Middle frontal gyrus (tissue), 1 donor: ENCODE data around the gene CTSZ.
"Not testable (repeated sequence)": the region's sequence is repeated elsewhere in the genome, so short reads cannot be mapped to it uniquely, and the experiment has no call there.

Experiments used
- DNase-seq: peaks from one replicate; pipeline ENCODE4 v3.0.0-alpha.2; 2015; ENCODE audit warnings: low spot score; ENCODE audit errors: extremely low spot score

Gene CTSZ

DNA sequence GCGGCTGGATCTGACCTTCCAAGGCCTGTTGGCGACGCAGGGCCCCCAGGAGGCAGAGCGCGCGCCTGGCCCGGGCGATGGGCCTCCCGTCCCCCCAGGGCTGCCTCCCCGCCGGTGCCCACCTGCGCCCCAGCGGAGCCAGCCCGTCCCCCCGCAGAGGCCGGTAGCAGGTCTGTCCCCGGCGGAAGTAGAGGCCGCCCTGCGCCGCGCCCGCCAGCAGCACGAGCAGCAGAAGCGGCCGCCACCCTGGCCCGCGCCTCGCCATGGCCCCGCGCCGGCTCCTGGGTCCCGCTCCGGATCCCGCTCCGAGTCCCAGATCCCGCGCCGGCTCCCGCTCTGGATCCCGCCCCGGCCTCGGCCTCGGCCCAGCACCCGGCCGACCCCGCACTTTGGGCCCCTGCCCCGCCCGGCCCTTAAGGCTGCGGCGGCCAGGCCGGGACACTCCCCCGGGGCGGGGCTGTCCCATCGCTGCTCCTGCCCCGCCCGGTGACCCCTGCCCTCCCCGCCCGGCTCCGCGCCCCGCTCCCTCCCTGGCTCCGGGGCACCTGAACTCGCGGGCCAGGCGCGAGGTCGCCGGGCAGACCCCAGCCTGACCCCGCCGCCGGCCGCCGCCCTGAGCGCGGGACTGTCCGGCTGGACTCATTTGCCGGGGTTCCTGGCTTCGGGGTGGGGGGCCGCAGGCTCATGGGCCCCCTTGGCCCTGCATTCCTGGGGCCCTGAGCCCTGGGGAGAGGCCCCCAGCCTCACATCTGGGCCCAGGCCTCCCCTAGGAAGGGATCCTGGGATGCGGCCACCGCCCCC is at the start of gene CTSZ:
CTSZ (minus strand) TSS at position 391 of the 801 bp plus-strand sequence; CDS start at position 265, 126 bp downstream.
- no peak for DNase-seq

DNA sequence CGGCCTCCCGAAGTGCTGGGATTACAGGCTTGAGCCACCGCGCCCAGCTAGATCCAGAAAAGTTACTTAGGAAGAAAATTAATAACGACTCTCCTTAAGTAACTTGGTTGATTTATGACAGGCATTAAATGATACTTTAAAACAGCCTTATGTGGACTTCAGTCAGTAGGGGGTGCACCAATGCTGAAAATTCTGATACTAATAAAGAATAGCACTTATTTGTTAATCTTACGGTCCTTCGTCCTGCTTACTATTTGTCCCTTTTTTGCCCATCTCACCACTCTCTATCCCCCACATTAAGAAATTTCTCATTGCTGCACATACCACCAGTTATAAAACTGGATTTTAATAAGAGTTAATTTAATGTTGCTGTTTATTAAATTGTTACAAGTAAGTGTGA is 48.2 kb upstream of the CTSZ start:
- no peak for DNase-seq

DNA sequence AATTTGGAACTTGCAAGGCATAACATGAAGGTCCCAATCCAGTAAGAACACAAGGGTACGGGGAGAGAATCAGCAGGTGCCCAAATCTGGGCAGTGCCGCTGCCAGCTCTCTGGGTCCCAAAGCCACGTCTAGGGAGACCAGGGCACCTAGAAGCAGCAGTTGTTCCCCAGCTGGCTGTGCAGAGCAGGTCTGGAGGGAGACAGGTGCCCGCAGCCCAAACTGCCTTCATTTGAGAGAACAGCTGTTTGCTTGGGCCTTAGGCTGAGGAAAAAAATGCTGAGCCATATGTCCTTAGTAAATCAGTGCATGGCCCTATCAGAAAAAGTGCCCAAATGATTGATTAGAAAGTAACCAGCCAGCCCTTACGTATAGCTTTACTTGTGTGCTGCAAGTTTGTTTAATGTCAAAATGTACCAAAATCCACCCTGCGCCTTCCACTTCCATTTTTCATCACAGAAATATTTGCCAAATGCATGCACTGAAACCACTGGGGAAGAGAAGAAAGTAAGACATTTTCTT is 44.7 kb upstream of the CTSZ start:
- no peak for DNase-seq

DNA sequence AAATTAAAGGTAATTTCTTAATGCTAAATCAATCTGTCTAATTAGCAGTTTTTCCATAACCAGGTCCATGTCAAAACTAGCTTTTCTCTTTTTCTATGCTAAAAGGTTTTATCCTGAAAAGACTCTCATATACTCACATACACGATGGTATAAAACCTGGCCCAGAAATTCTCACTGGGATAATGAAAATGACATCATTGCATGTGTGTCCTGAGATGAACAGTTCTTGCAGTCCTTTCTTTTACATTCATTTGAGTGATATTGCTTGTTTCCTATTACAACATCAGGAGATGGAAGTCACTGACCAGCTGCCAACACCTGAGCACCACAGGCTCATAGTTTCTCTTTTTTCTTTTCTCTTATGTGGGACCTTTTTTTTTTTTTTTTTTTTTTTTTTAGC is 43.4 kb upstream of the CTSZ start:
- no peak for DNase-seq

DNA sequence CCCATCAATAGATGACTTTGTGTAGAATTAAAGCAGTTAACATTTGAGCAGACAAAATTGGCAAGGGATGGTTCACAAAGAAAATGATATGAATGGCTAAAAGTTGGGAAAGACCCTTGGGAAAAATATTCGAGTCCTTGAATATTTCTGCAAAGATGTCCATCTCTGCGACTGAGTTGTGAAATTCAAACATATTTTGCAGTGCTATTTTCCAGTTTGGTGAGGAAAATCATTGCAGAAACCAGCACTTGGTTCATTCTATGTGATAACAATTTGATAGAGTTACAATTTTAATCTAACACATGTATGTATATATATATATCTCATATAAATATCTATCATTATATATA is 41.6 kb upstream of the CTSZ start:
- no peak for DNase-seq

DNA sequence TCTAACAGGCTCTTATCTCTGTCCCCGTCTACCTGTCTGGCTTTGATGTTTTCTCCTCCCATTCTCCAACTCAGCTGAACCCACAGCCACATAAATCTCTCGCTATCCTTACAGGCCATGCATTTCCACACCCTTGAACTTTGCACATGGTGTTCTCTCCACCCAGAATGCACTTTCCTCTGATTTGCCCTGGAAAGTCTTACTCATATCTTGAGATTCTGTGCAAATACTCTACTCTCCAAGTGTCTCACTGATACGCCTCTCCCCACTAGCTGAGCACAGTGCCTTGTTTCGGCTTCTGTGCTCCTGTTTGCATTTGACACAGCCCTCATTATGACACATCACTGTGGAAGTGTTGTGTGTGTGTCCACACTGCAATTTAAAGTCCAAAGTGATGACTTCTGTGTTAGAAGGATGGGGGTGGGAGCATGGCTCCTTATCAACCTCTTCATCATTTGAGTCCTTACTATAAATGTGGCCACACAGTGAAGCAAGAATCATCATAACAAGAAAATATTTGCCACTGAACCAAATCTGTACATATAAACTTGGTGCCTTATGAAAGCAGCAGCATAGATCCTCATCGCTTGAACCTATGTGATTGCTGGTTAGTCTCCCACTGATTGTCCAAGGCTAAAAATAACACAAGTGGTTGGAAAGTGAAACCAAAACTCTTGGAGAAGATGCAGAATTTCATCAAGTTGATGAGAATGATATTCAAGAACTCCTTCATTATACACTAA is 41.1 kb upstream of the CTSZ start:
- DNase-seq: no peak

DNA sequence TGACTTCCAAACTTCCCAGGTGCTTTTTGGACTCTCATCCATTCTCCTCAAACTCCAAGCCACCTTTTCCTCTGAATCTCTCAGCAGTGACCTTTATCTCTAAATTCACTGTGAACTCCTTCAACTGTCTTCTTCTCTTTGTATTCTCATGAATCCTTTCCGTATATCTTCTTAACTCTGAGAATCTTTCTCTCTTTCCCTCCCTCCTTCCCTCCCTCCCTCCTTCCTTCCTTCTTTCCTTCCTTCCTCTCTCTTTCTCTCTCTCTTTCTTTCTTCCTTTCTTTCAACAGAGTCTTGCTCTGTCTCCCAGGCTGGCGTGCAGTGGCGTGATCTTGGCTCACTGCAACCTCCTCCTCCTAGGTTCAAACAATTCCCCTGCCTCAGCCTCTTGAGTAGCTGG is 39.8 kb upstream of the CTSZ start:
- no peak for DNase-seq

DNA sequence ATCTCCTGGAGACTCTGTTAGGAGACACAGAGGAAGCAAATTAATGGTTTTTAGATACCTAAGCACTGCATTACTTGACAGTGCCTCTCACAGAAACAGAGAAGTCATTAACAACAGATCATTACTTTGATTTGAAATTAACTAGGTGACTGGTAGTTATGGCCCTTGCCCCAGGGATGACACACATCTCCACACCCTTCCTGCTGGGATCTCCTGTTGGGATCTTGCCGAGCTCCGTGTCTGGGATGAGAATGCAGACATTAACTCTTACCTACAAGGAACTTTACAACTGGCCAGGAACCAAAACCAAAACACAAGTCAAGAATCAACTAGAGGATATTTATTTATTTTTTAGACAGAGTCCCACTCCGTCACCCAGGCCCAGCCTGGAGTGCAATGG is 37.7 kb upstream of the CTSZ start:
- DNase-seq: no peak

DNA sequence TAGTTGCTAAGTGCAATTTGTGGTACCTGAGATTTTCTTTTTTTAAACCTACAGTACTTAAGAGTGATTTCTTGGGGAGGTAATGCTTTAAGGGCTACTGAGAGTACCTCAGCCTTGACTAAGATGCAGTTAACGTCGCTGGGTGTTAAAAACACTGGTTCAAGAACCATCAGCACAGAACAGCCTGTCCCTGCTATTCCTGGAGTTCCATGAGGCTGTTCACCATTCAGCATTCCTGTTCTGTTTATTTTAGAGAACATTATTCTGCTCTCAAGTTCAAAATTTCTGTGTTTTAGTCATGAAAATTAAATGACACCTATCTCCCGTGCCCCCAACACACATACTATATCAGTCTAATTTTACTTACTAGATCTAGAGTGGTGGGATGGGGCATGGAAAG is 37.2 kb upstream of the CTSZ start:
- no peak for DNase-seq

DNA sequence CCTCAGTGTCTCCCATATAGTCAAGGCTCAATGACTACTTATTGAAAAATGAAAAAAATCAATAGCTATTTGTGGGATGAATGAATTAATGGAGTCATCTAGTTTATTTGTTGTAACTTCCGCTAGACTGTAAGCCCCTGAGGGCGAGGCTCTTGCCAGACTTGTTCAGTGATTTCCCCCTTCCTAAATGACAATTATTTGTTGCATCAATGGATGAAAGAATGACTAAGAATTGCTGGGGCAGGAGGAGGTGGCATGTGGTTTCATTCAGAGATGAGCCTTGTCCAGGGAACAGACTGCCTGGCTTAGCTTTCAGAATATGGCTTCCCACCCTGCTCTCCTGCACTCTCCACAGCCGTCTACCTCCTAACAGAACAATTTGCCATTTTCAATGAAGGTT is 36.6 kb upstream of the CTSZ start:
- DNase-seq: no peak

DNA sequence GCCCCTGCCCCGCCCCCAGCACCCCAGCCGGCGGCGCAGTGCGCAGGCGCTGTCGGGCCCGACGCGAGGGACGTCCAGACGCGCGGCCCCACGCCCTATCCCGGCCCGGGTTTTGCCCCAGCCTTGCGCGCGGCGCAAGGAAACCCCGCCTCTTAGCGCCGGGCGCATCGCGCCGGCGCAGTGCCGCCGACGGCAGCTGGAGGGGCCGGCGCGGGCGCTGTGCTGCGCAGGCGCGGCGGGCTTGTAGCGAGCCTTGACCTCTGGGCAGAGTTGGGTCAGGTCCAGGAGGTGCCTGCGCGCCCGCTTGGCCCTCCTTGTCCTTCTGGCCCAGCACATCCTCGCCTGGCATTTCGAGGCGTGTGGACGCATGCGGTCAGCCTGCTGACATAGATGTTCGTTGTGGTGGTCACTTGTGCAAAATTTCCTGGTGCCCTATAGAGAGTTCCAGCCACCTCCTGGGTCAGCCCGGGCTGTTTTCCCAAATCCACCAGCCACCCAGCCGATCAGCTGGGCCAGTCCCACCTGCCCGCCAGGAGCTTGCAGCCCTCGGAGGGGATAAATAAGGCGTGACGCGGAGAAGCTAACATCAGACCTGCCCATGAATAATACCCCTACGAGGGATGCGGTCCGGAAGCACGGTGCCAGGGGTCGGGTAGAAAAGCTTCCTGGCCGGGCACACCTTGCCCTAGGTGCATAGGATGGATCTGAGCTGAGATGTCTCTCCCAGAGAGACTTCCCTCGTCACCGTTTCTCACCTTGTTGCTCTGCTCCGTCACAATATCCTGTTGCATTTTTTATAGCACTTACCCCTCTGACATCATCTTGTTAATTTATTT is 36.0 kb upstream of the CTSZ start:
- DNase-seq: peak; percentile 89

DNA sequence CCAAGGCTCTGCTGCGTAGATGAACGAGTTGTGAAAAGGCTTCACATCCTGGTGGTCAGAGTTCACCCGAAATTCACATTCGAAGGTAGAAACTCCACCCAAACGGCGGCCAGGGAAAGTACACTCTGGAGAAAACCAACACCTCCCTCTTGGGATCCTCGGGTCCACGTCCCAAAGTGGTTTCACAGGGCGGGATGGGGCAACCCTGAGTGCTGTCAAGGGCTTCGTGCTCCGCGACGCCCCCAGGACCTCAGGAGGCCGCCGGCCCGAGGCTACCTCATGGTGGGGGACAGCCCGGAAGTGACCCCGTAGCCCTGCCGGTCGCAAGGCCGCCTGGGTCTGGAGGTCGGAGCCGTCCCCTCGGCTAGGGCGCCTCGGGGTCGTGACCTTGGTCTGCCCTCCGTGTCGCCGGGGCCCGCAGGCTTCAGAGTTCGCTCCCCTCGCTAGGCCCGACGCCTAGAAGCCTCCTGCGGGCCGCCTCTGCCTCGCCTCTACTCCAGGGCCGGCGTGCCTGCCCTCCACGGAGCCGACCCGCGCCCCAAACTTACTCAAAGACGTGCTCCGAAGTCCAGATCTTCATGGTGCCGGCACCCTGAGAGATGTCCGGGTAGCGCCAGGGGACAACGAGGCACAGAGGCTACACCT is 35.2 kb upstream of the CTSZ start, which contains the start of gene PRELID3B:
PRELID3B (minus strand) TSS at position 636 of the 645 bp plus-strand sequence; CDS start at position 580, 56 bp downstream.
- no peak for DNase-seq

DNA sequence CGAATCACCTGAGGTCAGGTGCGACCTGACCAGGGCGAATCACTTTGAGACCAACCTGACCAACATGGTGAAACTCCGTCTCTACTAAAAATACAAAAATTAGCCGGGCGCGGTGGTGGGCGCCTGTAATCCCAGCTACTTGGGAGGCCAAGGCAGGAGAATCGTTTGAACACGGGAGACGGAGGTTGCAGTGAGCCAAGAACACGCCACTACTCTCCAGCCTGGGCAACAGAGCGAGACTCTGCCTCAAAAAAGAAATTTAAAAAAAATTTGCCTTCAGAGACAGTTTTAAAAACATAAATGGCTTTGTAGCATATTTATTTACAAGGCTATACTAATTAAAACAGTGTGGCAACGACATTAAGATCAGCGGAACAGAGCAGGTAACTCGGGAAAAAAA is 34.4 kb upstream of the CTSZ start:
- not testable (repeated sequence) for DNase-seq

DNA sequence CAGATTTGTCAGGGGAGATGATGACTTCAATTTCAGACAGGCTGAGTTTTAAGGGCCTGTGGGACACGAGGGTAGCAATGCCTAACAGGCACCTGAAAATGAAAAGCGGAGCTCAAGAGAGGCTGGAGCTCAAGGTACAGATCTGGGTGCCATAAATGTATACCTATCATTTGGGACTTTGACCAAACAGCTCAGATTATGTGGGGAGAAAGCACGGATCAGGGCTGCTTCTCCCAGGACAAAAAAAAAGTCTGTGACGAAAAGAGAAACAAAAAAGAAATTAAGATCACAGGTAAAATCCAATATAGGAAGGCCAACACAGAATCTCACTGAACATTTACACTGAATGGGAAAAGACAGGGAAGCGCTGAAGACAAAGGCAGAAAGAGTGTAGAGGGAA is 33.6 kb upstream of the CTSZ start:
- DNase-seq: no peak

DNA sequence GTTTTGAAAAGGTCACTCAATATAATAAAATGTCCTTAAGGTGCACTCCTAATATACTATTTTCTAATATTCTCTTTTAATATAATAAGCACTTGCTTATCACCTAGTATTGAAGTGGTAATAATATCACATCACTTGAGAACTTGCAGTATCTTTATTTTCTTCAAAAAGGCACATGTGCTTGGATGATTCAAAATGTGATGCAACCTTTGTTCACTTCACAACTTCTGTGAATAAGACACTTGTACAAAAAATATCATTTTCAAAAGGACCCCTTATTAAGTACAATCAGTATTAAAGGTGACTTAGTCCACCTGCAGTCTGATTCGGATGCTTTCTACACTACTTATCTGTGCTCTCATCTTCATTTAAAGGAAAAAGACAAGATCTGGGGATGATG is 32.2 kb upstream of the CTSZ start:
- DNase-seq: no peak

DNA sequence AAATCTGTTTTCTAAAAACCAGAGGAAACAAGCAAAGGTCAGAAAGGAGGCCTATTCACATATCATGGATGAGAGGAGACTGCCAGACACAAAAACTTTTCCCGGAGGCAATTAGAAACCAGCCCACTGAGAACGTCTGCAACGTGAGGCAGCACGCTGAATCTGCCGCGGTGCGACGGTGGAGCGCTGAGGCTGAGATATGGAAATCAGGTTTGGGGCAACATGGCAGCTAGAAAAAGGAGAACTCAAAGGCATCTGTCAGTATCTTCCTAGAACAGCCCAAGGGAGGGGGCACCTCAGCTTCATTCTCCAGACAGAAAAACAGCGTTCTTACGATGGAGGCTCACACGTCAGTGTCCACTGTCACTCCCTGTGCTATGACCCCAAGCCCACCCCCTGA is 30.3 kb upstream of the CTSZ start:
- DNase-seq: no peak

DNA sequence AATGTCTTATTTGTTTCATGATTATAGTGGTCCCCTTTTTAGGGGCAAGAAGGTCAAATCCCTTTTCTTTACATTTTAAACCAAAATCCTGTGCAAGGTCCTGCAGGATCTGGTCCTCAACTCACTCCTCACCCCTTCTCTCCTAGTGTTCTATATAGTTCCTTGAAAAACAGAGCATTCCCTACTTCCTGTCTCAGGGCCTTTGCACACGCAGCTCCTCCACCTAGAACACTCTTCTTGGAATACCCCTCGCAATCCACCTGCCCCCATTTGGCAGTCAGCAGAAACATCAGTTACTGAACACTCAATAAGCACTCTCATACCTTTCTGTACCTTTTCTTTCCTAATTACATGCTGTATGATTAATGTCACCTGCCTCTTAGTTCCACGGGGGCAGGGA is 28.3 kb upstream of the CTSZ start:
- no peak for DNase-seq

DNA sequence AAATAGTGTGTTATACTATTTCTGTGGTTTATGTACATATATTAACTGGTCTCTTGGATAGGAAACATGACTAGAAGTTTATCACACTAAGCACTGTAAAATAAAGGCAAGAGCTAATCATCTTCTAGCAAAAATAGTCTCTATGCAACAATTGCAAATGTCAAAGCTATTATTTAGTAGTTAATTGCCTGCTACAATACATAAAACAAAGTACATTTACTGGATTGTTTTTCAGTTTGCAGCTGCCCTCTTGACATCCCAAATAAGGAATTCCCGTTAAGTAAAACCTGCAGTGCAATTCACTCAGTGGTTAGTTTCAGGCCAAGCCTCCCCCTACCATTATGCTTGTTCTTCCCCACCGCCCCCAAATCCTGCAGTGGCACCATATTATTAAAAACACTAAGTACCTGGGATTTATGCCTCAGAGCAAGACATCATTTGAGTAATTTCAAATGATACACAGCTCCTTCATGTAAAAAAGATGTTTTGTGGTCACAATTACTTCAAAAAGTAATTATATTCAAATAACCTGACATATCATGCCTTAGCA is 26.6 kb upstream of the CTSZ start:
- no peak for DNase-seq

DNA sequence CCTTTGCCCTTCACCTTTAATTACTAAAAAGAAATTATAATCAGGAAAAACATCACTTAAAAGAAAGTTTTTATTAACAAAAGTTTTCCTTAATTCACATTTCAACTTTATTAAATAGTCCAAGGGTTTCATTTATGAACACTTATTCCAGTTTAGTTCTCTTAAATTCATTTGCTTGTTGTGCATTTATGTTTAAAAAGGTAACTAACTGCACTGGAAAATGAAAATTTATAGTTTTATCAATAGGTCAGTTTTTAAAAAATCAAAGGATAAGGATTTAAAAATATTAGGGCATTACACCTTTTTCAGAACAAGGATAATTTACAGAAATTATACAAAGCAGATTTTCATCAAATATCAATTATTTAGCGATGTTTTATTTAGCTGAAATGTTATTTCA is 26.0 kb upstream of the CTSZ start:
- no peak for DNase-seq

DNA sequence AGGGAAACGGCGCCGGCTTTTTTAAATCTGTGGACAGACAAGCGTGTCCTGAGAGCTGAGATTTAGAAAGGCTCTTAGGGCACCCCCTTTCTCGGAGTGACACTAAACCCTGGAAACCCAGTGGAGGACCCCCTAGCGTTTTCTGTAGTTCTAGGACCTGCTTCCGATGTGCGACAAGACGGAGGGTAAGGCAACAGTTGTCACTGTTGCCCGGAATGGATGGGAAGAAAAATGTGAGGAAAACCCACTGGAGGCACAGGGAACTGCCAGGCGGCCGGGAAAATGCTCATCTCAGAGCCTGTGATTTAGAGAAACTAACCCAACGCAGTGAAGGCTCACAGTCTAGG is 25.6 kb upstream of the CTSZ start:
- no peak for DNase-seq
